GM04504 (cell line): ENCODE measurements around the gene KRI1.
A peak's percentile ranks its signal among the peaks of the same experiment; 100 is the strongest.

Experiments used
- DNase-seq: peaks from one replicate; pipeline ENCODE4 v3.0.0-alpha.2; 2012; ENCODE audit warnings: low read depth

Gene KRI1

GRCh38 chr19:10565567-10566407 is at the start of gene KRI1:
TSS of gene KRI1 (minus strand) at chr19:10566010. CDS start at chr19:10565999, 11 bp downstream.
- peak; percentile 93 for DNase-seq

- DNase-seq: no peak
Observed at GRCh38 chr19:10612499-10613119, 46.8 kb upstream of the KRI1 start.

DNA sequence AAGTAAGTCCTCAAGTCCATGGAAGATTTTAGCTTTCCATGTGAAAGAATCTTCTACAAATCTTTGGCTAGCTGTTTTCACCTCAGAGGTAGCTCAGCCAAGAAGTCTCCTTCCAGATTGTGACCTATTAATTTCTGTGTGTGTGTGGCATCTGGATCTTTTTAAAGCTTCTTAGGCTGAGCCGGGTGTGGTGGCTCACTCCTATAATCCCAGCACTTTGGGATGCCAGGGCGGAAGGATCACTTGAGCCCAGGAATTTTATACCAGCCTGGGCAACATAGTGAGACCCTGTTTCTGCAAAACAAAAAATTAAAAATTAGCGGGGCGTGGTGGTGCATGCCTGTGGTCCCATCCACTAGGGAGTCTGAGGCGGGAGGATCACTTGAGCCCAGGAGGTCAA is 46.1 kb upstream of the KRI1 start:
- DNase-seq: no peak

- no peak for DNase-seq
Observed at GRCh38 chr19:10604460-10604980, 38.7 kb upstream of the KRI1 start.

DNA sequence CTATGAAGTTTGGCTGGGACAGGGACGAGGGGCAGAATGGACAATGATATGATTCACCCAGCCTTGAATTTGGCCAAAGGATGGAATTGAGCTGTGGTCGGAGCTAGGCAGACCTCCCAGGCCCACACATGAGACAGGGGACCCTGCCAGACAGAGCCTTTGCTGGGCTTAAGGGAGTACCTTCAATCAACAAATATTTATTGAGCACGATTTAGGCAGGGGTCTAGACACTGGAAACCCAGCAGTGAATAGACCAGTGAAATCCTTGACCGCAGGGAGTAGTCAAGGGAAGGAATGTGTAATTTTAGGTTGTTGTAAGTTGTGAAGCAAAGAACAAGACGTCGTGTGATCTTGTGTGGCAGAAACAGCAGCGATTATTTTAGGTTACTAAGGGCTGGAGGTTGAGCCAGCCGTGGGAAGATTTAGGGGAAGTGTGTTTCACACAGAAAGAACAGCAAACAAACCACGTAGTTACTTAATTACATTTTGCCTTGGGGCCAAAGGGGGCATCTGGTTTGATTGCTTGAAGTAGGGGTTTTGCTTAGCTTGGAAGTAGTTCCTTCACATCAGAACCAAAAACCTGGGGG is 38.2 kb upstream of the KRI1 start:
- DNase-seq: no peak

DNA sequence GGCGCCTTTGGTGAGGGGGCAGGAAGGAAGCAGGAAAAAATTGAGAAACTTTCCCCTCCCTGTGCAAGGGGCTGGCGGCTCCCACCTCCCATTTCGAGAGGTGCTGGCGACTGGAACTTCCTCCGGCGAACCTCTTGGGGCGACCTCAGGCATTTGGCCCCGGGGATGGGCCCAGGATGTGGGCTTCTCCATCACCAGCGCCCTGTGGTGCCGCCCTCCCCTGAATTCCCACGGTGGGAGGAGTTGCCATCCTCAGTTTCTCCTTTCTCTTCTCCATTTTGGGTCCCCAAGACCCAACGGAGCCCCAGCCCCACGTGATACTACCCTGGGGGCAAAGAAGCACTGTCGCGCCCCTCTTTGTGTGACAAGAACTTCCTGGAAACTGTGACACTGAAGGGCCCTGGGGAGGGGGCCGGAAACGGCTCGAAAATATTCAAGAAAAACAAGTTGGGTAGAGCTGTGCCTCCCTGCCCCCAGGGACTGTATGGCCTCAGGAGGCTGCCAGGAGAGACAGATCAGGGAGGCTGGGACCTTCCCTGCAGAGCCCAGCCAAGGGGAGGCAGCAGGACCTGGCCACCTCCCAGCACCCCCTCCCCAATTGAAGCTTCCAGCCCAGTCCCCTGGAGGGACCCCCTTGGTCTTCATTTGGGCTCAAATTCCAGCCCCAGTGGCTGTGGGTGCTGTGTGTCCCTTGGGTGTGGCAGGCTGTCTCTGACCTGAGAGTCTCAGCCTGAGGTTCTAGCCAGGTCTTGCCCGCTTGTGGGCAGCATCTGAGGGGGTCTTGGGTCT is 37.5 kb upstream of the KRI1 start:
- DNase-seq: no peak

GRCh38 chr19:10602330-10603083 is 36.7 kb upstream of the KRI1 start:
- DNase-seq: peak; percentile 39

GRCh38 chr19:10601999-10602329 is 36.2 kb upstream of the KRI1 start:
- no peak for DNase-seq

GRCh38 chr19:10600149-10600548 is 34.3 kb upstream of the KRI1 start:
- no peak for DNase-seq

DNA sequence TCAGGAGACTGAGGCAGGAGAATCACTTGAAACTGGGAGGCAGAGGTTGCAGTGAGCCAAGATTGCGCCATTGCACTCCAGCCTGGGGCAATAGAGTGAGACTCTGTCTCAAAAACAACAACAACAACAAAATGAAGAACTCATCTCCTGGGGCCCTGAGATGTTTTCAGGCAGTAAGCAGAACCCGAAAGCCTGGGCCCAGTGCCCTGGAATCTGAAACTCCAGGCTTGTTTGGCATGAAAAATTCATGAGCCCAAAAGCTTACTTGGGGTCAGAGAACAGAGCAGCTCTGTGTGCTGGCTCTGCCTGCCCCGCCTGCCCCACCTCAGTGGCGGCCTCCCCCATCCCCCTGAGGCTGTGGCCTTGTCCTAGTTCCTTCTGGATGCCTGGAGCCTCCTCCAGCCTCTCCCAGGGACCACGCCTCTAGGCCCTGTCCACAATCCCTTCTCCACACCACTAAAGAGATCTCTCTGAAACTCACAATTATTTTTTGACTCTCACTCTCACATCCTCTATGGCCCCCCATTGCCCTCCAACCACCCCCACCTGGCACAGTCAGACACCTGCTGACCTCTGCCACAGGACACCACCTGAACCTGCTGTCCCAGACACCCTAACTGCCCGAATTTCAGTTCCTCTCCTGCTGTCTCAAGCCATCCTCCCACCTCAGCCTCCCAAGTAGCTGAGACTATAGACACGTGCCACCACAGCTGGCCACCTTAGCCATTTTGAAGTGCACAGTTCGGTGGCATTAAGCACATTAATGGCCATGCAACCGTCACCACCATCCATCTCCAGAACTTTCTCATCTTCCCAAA is 28.2 kb upstream of the KRI1 start:
- DNase-seq: no peak

GRCh38 chr19:10593148-10593547 is 27.3 kb upstream of the KRI1 start:
- DNase-seq: no peak

DNA sequence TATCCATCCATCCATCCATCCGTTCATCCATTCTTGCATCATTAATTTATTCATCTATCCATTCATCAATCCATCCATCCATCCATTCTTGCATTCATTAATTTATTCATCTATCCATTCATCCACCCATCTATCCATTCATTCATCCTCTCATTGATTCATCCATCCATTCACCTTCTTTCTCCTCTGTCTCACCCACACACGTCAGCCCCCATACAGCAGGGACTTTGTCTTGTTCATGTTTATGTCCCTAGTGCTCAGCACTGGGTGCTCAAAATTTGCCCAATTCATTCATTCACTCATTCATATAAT is 22.0 kb upstream of the KRI1 start:
- no peak for DNase-seq

DNA sequence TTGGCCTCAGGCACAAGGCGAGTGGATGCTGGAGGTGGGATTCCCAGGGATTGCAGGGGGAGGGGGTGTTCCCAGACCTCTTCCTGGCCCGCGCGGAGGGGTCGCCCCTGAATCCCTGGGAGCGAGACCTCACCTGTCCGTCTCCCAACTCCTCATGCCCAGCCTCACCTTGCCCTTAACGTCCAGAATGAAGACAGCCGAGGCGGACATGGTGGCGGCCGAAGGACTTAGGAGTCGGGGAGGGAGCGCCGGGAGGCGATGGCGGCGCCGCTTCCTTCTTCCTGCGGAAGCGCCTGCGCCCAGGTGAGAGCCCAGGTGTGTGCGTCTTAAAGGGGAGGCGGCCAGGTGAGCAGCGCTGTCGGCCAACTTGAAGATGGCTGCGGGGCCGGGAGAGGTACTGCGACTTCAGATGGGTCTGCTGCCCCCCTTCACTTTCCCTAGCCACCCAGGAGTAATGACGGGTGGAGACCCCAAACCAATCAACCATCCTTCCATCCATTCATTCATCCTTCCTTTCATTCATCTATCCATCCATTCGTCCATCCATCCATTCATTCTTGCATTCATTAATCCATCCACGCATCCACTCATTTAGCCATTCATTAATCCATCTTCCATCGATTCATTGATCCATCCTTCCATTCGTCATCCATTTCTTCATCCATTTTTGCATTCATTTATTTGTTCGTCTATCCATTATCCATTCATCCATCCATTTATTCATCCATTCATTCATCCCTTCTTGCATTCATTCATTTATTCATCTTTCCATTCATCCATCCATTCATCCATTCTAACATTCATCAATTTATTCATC is 21.4 kb upstream of the KRI1 start, which contains the start of gene AP1M2:
TSS of gene AP1M2 (minus strand) at position 291 of the 817 bp plus-strand sequence. CDS start at position 210, 81 bp downstream.
- no peak for DNase-seq

DNA sequence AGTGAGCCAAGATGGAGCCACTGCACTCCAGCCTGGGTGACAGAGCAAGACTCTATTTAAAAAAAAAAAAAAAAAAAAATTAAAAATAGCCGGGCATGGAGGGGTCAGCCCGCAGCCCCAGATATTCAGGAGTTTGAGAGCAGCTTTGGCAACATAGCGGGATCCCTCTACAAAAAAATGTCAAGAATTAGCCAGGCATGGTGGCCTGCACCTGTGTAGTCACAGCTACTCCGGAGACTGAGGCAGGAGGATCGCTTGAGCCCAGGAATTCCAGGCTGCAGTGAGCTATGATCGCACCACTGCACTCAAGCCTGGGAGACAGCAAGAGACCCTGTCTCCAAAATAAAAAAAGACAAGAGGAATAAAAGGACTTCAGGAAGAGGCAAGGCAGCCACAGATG is 20.6 kb upstream of the KRI1 start:
- DNase-seq: no peak

- no peak for DNase-seq
Observed at GRCh38 chr19:10583036-10583776, 17.4 kb upstream of the KRI1 start.

- DNase-seq: no peak
Observed at GRCh38 chr19:10582091-10582490, 16.3 kb upstream of the KRI1 start.

GRCh38 chr19:10580979-10581631 is 15.3 kb upstream of the KRI1 start:
- DNase-seq: peak; percentile 72

- DNase-seq: no peak
Observed at GRCh38 chr19:10577951-10578350, 12.1 kb upstream of the KRI1 start.
